GM18907 (cell line): ENCODE data around the gene AGBL5.
A peak's percentile ranks its signal among the peaks of the same experiment; 100 is the strongest.

Source experiments
- ATAC-seq: cut with Tn5 transposase; IDR thresholded peaks from one replicate; pipeline ENCODE4 v1.9.1; 2021; ENCODE audit warnings: mild to moderate bottlenecking, moderate library complexity; ENCODE audit not compliant: unreplicated experiment

Gene AGBL5

DNA sequence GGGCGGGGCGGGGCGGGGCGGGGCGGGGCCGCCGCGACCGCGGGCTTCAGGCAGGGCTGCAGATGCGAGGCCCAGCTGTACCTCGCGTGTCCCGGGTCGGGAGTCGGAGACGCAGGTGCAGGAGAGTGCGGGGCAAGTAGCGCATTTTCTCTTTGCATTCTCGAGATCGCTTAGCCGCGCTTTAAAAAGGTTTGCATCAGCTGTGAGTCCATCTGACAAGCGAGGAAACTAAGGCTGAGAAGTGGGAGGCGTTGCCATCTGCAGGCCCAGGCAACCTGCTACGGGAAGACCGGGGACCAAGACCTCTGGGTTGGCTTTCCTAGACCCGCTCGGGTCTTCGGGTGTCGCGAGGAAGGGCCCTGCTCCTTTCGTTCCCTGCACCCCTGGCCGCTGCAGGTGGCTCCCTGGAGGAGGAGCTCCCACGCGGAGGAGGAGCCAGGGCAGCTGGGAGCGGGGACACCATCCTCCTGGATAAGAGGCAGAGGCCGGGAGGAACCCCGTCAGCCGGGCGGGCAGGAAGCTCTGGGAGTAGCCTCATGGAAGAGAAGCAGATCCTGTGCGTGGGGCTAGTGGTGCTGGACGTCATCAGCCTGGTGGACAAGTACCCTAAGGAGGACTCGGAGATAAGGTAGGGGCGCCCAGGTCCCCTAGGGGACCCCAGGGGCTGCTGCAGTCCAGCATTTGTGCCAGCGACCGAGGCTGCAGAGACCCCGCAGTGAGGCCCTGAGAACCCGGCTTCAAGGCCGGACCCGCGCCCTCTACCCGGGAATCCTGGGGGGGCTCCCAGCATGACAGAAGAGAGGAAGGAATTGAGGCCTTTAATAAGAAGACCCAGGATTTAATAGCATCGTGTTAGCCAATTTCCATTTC, 35.5 kb downstream of the AGBL5 start, which contains the start of gene KHK:
Gene KHK, plus strand, starts transcription at position 49 of the 870 bp plus-strand sequence. Its CDS starts 488 bp downstream, at position 537.
- peak; percentile 24 for ATAC-seq

DNA sequence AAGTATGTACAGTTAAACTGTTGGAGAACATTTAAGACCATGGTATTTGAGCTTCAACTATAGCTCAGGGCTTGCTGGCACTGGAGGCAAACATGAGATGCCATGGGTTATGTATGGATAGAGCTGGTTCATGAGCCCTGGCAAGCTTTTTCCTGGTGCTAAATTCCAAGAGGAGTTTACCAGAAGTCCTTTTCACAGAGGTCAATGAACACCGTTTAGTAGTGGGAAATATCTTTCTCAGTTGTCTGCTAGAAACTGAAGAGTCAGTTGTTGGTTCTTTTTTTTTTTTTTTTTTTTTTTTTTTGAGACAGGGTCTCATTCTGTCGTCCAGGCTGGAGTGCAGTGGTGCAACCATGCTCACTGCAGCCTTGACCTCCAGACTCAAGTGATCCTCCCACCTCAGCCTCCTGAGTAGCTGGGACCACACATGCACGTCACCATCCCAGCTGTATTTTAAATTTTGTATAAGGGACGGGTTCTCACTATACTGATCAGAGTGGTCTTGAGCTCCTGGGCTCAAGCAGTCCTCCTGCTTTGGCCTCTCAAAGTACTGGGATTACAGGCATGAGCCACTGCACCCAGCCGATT, 36.4 kb downstream of the AGBL5 start:
- ATAC-seq, result no peak

DNA sequence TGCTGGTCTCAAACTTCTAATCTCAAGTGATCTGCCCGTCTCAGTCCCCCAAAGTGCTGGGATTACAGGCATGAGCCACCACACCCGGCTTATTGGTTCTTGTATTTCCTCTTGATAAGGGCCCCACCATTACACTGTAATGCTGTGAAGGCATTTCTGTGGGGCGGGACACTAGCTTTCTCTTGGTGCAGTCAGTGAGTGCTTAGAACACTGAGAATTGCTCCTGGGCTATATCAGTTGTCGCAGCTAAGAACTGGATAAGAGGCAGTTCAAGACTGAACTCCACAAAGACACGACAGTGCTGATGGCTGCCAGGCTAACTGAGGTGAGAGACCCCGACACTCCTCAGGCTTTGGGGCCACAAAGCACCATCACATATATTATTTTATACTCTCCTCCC, 37.2 kb downstream of the AGBL5 start:
- no peak for ATAC-seq

DNA sequence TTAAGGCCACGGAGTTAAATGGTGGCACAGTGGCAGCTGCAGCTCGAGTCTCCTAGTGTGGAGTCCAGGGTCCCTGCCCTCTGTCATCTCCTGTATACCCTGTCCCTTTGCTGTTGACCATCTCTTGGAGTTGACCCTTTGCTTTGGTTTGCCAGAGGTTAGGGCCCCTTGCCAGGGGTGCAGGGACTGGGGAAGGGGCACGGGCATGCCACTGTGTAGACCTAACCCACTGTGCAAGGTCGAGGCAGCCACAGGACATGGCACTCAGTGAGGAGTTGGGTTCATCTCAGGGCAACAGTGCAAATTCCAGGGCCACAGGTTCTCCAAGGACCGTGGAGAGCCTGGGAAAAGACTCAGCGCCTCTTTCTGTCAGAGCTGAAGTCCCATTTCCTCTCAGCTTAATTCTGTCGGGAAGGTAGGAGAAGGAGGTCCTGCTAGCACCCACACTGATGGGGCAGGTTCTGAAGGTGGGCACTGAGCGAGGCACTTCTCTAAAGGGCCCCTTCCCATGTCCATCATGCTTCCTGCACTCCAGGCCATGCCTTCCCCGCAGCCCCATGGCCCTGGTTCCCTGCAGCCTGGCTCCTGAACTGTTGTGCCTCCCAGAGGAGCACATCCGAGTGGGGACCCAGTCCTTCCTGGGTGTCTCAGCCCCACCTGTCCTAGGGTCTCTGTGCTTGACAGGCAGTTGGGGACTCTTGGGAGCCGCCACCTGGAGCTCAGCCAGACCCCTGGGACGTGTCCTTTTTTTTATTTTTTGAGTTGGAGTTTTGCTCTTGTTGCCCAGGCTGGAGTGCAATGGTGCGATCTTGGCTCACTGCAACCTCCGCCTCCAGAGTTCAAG, 37.9 kb downstream of the AGBL5 start:
- ATAC-seq, result no peak

DNA sequence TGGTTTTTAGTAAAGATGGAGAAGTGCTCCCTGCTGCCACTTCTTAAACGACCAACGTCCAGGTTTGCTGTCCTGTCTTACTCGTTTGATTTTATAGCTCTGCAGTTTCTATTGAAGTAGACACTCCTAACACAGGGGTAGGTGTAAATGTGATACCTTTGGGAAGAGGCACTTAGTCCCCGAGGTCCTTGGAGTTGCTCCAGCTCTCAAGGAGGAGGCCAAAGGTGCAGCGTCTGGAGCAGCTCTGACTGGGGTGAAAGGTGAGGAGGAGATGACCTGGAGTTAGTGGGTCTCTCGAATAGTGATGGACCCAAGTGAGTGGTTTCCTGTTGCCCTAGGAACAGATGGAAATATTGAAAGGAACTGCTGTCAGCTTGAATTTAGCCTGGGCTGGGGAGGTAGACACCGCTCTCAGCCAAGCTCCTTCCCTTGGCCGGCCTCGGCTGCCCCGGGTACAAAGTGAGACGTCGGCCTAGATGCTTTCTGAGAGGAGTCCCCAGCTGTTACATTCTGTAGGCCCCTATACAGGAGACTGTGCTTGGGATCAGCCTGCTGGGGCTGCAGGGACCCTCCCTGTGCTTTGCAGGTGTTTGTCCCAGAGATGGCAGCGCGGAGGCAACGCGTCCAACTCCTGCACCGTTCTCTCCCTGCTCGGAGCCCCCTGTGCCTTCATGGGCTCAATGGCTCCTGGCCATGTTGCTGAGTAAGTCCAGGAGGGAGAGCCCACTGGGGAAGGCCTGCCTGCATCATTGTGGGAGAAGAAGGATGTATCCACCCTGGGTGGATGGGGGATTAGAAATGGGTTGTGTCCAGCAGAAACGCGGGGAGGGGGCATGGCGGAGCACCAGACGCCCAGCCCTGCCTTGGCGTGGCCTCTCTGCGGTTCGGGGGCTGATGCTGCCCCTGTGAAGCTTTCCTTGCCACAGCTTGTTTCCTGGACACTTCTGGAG, 40.6 kb downstream of the AGBL5 start:
- ATAC-seq, result no peak

DNA sequence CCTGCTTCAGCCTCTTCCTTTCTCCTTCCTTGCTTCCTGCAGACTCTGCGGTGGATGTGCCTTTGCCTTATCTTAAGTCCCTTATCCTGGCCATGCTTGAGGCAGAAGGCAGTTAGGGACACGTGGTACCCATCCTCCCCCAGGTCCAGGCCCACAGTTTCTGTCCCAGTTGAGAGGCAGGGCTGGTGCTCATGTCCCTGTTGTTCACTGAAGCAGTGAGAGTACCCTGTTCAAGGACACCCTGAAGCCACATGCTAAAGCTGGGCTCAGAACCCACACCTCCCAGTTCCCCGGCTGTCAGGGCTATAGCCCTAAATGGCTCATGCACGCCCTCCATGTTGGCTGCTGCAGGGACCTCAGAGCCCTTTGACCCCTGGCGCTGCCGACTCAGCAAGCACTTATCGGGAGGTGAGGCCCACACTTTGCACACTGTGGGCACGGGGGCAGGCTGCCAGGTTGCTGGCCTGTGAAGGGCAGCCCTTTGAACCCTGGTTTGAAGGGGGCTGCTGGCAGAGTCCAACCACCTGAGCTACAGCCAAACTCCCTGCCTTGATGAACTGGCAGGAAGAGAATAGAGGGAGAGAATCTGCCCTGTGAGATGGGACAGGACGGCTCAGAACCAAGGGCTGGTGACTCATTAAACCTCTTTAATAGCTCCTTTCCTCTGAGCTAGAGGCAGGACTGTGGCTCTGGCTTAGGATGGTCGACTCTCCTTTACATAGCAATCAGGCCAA, 41.4 kb downstream of the AGBL5 start:
- no peak for ATAC-seq

DNA sequence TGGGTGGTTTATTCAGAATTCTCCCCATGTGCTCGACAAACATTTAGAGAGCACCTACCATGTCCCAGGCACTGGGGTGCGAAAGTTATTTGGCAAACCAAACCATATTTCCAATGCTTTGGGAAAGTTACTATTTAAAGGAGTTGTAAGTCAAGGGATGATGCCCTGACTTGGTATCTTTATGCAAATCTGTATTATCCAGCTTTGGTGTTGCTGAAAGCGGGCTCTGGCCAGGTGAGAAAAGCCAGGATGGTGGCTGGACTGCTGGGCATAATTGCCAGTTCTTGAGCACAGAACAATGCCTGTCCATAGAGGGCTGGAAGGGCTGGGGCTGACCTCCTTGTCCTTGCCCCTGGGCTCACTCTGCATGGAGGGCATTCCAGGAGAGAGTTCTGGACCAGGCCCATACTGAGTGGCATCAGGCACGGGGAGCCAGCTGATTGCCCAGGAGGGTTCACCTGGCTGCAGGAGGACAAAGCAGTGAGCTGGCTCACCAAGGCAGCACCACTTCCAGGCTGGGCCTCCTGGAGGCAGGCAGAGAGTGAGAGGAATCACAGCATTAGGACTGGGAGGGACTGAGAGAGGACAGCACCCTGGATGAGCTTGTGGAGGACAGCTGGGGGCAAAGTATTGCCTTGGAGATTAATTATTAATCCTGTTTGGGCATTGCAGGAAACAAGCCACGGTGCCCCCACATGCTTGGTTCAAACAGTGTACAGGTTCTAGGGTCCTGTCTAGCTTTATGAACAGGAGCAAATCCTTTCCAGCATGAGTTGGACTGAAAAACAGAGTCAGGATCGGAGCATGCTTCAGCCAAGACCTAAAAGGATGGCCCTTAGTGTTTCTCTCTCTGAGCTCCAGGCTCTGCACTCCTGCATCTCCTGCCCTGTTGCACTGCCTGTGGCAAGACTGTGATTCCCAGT, 42.2 kb downstream of the AGBL5 start:
- ATAC-seq, result no peak

DNA sequence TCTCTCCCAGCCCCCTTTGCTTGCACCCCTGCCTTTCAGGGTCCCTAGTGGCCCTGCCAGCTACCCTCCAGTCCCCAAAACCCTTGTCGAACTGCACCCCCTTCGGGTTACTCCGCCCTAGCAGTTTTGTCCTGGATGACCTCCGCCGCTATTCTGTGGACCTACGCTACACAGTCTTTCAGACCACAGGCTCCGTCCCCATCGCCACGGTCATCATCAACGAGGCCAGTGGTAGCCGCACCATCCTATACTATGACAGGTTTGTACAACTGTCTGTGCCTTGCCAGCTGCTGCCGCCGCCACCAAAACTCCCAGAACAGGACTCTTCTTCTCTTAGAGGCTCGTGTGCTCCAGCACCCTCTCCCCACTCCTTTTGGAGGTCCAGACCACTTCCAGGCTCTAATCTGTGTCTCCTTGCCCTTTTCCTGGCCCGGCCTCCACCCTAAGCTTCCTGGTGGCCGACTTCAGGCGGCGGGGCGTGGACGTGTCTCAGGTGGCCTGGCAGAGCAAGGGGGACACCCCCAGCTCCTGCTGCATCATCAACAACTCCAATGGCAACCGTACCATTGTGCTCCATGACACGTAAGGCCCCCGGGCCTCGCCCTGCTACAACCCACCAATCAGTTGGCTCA, 43.0 kb downstream of the AGBL5 start:
- no peak for ATAC-seq

DNA sequence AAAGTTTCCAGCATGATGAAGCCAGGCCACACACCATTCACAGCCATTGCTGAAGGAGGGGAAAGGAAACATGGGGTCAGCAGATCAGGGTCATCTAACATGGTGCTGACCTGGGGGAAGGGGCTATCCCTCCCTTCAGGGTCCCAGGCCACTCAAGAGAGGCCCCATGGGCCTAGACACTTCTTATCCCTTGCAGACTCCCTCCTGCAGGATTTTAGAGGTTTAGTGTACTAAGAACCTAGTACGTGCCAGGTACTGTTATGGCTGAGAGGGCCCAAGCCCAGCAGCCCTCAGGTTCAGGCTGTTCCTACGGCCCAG, 43.9 kb downstream of the AGBL5 start:
- no peak for ATAC-seq

DNA sequence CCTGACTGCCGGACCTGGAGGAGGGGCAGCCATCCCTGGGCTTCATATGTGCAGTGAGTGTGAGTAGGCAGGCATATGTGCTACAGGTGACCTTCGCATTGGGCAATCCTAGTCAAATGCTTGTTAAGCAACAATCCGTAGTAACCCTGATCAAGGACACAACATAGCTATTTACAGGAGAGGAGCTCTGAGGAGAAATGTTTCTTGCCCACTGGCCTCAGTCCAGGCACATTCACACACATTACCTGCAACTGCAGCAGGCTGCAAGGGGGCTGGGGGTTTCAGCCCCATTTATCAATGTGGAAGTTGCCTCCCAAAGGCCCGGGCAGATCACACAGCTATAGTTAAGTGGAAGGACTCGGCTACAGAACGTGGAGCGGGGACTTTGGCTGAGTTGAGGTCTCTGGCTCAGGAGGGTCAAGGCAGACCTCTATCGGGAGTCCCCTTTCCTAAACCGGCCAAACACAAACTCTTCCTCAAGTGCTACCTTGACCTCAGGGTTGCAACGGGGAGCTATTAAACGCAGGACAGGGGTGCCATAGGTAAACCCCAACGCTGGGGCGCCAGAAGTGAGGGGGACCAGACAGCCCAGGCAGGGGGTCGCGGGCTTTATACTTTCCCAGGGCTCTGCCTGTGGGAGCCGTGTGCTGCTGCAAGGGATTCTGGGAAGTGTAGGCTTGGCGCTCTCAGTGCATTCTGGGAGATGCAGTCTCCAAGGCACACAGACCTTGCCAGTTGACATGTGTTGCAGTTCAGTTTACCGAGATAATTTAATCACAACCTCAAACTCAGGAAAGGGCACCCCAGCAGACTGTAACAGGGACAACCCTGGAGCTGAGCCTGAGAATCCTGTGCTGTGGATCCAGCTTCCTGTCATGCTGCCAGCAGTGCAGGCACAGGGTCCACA, 44.5 kb downstream of the AGBL5 start:
- no peak for ATAC-seq

DNA sequence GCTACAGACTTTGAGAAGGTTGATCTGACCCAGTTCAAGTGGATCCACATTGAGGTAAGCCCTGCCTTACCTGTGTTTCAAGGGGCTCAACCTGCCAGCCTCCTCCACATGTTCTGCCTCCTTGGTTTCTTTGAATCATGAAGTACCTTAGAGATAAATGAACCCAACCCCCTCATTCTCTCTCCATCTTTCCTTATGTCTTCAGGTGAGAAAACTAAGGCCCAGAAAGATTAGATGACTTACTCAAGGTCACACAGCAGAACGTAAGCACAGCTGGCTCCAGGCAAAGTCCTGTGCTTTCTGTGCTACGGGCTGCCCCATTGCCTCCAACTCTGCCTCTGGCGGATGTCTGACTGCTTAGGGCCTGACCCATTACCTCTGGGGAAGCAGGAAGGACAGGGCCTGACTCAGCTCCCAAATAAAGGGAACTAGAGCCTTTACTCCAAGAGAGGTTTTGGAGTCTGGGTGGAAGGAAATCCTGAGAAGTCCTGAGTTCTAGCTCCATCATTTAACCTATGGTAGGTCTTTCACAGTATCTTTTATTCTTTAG, 45.4 kb downstream of the AGBL5 start:
- no peak for ATAC-seq

DNA sequence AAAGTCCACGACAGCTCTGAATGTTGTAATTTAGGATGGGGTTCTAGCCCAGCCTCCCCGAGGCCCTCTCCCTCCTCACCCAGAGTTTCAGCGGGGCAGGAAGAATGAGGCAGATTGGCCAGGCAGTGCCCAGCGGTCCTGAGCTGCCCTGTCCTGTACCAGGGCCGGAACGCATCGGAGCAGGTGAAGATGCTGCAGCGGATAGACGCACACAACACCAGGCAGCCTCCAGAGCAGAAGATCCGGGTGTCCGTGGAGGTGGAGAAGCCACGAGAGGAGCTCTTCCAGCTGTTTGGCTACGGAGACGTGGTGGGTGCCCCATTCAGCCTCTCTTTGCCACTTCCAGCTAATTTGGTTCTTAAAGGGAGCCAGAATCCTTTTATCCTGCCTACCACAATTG, 45.9 kb downstream of the AGBL5 start:
- no peak for ATAC-seq

DNA sequence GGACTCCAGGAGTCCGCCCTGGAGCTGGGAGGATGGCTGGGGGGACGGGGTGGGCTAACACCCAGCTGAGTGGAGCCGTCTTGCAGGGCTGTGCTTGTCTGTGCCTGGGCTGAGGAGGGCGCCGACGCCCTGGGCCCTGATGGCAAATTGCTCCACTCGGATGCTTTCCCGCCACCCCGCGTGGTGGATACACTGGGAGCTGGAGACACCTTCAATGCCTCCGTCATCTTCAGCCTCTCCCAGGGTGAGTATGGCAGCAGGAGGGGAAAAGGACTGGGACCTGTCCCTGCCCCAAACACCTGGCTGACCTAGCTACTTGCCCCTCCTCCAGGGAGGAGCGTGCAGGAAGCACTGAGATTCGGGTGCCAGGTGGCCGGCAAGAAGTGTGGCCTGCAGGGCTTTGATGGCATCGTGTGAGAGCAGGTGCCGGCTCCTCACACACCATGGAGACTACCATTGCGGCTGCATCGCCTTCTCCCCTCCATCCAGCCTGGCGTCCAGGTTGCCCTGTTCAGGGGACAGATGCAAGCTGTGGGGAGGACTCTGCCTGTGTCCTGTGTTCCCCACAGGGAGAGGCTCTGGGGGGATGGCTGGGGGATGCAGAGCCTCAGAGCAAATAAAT, 48.0 kb downstream of the AGBL5 start:
- no peak for ATAC-seq

DNA sequence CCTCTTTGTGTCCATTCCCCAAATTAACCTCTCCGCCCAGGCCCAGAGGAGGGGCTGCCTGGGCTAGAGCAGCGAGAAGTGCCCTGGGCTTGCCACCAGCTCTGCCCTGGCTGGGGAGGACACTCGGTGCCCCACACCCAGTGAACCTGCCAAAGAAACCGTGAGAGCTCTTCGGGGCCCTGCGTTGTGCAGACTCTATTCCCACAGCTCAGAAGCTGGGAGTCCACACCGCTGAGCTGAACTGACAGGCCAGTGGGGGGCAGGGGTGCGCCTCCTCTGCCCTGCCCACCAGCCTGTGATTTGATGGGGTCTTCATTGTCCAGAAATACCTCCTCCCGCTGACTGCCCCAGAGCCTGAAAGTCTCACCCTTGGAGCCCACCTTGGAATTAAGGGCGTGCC, 48.6 kb downstream of the AGBL5 start:
- ATAC-seq, result no peak

DNA sequence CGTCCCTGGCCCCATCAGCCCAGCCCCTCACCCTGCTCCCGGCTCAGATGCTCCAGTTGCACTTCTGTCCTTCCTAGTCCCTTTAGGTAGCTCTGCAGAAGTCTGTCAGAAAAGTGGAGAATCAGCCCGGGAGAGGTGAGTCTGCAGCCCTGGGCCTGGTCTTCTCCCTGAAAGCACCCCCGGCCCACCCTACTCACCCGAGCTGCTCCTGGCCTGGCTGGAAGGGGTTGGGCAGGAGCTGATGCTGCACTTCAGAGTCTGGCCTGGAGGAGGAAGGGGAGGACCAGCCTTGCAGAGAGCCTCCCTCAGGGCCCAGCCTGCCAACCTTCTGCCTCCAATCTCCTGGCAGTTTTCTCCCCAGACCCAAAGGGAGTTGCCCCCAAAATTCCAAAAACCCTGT, 50.9 kb downstream of the AGBL5 start:
- ATAC-seq, result no peak

DNA sequence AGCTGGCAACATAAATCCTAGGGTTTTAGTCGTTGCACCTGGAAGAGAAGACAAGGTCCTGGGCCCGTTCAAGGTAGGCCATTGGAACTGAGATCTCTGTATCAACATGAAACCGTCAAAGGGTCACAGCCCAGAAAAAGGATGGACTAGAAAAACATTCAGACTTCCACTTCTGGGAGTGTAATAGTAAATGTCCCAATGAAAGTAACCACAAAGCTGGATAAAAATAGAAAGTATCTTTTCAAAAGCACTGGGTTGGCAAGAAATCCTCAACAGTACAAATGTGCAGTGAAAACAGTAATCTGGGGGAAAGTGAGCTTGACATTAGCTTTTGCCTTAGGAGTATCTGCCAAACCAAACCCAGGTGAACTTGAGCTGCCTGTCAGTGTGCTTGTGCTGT, 54.5 kb downstream of the AGBL5 start:
- no peak for ATAC-seq

DNA sequence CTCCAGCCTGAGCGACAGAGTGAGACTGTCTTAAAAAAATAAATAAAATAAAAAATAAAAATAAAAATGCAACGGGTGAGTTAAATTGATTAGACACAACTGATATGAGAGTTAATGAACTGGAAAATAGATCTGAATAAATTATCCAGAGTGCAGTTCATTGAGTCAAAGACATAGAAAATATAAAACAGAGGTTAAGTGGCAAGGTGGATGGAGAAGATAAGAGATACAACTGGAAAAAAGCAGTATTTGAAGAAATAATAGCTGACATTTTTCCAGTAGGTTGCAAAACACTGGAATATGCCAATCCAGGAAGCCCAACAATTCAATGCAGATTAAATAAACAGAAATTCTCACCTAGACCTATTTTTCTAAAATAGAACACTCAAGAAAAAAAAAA, 56.8 kb downstream of the AGBL5 start:
- ATAC-seq, result no peak
